NCI-H128 (cell line): ENCODE results near the gene PRKCB.

Experiments
- DNase-seq: peaks from one replicate; lab custom pipeline; 2025; ENCODE audit not compliant: unreplicated experiment; lab: John Stamatoyannopoulos, UW

The PRKCB gene

DNA sequence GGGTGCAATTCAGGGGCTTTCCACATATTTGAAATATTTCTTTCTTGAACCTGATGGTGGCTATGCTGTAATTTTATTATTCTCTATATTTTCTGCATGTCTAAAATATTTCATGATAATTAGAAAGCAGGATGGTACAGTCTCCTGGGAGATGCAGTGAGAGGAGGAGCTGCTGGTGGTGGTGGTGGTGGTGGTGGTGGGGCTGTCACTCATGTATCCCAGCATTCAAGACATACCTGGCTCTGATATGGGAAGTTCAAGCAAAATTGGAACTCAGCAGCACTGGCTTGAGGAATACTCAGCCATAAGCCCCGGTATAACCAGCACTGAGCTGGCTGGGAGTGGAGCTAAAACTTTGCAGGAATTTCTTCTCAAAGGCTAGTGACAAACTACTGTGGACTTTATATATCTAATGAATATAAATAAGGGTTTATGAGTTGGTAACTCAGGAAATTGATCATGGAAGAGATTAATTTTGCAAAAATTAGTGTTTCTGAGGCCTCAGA, 200.3 kb downstream of the PRKCB start:
- DNase-seq: no peak

DNA sequence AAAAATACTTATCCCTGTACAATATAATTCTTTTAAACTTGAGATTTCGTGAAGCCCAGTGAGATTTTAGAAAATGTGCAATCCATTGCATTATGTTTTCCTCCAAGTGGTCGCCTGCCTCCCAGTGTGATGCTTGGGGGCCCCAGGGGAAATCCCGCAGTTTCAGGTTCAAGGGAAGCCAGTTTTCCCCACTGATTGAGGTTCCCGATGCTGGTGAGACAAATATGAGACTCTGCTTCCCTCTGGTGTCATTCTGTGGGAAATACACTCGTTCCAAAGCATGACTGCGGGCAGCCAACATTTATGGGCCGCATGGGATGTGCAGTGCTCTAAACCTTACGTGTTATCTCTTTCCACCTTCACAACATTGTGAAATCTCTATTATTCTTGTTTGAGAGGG, 200.8 kb downstream of the PRKCB start:
- no peak for DNase-seq

DNA sequence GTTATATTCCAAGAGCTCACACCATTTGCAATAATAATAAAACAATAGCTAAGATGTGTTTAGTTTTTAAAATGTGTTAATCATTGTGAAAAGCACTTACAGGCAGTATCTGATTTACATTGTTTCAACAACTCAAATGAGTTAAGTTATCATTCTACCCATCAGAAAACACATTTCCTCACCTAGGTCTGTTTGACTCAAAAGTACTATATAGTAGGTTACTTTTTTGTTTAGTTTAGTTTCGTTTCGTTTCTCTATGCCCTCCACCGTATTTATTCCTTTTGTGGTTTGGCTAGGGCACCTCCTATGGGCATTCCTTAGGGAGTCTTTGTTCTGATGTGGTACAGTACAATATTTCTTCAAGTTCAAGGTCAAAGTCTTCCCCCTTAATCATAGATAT, 201.6 kb downstream of the PRKCB start:
- DNase-seq: no peak

DNA sequence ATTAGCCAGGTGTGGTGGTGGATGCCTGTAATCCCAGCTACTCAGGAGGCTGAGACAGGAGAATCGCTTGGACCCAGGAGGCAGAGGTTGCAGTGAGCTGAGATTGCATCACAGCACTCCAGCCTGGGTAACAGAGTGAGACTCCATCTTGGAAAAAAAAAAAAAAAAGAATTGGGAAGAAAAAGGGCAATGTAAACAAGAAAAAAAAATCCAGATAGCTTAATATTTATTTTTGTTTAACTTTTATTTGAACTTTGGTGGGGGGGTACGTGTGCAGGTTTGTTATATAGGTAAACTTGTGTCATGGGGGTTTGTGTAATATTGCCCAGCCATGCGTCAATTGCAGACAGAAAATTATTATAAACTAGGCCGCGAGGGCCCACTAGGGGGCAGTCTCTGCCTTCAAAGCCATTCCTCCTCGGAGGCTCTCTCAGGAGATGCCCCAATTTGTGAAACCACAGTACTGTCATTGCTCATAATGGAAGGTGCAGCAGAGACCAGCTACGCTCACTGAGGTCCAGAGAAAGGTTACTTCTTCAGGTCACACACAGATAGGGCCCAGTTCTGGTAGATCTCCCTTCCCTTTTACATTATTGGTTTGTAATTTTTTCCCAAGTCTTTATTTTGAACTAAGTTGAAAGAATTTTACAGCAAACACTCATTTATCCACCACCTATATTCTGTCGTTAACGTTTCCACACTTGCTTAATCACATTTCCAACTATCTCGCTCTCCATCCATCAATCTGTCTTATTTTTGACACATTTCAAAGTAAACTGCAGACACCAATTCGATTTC, 206.2 kb downstream of the PRKCB start:
- no peak for DNase-seq

DNA sequence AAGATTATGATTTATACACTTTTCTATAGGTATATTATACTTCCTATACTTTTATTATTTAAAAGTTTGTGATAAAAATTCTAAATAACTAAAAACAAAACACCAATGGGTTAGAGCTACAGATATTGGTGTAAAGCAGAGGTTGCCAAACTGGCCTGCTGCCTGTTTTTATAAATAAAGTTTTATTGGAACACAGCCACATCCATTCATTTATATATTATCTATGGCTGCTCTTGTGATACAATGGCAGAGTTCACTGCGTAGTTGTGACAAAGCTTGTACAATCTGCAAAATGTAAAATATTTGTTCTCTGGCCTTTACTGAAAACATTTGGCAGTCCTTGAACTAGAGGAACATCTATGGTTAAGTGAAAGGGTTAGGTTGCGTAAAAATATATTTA, 208.7 kb downstream of the PRKCB start:
- no peak for DNase-seq

DNA sequence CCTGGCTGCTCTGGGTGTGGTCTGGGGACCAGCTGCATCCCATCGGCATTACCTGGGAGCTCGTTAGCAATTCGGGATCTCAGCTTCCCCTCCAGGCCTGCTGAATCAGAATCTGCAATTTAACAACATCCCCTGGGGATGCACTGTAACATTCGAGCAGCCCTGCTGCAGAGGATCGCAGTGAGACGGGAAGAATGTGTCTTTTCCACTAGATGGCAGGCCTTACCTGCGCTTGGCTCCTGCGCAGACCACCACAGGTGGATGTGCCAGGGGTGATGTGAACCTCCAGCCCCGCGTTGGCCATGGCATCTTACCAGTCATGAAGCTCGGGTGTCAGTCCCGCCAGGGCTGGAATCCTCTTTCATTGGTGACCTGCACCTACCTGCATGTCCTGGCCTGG, 209.9 kb downstream of the PRKCB start:
- DNase-seq: no peak

DNA sequence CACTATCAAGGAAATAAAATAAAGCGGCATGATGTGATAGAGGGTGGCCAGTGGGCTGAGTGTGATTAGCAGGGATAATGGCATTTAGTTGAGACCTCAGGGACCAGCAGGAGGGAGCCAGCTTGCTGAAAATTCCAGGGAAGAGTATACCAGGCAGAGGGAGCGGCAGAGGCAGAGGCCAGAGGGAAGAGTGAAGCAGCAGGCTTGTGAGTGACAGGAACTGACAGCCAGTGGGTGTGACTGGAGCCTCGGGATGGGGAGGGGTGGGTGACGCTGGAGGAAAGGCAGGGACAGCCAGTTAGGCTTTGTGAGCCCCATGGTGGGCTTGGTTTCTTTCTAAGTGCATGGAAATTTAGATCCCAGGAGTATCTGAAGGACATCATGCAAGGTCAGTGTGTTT, 210.7 kb downstream of the PRKCB start:
- no peak for DNase-seq

DNA sequence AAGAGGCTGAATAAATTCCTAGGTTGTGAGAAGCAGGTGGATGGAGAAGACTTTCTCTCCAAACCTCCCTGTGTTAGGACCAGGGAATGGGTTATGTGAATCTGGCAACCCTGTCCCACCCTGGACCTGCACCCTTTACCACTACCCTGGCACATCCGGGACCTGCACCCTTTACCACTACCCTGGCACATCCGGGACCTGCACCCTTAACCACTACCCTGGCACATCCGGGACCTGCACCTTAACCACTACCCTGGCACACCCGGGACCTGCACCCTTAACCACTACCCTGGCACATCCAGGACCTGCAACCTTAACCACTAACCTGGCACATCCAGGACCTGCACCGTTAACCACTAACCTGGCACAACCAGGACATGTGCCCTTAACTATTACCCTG, 213.3 kb downstream of the PRKCB start:
- no peak for DNase-seq

DNA sequence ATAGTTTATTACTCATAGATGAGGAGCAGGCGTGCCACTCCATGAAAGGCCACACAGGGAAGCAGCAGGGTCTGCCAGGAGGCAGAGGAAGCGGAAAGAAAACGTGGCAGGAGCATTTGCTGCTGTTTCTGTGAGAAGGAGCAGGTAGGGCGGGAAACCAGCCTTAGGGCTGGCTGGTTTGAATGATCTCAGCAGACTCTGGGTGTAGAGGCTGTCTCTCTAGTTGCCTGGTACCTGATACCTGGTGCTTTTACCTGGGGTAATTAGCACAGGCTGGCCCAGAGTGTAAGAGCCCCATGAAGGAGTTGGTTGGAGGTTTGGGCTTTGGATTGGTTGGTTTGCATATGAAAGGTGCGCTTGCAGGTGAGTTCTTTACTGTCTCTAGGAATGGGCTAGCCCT, 215.3 kb downstream of the PRKCB start:
- DNase-seq: no peak

DNA sequence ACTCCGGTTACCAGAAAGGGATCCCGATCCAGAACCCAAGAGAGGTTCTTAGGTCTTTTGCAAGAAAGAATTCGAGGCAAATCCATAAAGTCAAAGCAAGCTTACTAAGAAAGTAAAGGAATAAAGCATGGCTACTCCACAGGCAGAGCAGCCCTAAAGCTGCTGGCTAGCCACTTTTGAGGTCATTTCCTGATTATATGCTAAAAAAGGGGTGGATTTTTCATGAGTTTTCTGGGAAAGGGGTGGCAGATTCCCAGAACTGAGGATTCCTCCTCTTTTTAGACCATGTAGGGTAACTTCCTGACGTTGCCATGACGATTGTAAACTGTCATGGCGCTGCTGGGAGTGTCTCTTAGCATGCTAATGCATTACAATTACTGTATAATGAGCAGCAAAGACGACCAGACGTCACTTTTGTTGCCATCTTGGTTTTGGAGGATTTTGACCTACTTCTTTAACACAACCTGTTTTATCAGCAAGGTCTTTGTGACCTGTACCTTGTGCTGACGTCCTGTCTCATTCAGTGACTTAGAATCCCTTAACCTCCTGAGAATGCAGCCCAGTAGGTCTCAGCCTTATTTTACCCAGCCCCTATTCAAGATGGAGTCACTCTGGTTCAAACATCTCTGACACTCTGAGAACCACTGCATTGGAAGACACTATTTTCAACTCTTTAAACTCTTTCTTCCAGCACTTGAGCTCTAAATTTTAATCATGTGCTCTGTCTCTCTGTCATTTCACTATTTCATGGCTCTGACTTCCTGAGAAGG, 216.7 kb downstream of the PRKCB start:
- DNase-seq: no peak

DNA sequence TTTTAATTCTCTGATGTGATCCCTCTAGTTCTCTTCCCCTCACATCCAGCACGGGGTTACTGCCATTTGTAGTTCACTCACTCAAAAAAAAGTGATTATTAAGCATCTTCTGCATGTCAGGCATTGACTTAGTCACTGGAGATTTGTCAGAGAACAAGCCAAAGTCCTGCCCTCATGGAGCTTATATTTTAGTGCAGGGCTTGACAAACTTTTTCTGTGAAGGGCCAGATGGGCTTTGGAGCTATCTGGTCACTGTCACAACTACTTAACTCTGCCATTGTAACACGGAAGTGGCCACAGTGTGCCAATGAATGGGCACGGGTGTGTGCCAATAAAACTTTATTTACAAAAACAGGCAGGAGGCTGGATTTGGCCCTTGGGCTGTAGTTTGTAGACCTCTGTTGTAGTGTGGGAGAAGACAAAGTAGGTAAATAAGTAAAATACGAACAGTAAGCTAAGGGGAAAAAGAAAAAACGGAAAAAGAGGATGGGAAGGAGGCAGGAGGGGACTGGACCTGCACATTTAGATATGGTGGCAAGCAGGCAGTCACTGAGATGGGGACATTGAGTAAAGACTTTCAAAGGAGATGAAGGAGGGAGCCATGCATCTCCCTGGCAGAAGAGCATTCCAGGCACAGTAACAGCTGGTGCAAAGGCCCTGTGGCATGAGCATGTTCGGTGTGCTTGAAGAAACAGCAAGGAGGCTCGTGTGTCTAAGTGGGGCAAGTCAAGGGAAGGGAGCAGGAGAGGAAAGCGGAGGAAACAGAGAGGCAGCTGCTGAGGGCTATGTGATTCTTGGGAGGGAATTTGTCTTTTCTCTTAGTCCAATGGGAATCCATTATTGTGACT, 217.5 kb downstream of the PRKCB start:
- DNase-seq: no peak

DNA sequence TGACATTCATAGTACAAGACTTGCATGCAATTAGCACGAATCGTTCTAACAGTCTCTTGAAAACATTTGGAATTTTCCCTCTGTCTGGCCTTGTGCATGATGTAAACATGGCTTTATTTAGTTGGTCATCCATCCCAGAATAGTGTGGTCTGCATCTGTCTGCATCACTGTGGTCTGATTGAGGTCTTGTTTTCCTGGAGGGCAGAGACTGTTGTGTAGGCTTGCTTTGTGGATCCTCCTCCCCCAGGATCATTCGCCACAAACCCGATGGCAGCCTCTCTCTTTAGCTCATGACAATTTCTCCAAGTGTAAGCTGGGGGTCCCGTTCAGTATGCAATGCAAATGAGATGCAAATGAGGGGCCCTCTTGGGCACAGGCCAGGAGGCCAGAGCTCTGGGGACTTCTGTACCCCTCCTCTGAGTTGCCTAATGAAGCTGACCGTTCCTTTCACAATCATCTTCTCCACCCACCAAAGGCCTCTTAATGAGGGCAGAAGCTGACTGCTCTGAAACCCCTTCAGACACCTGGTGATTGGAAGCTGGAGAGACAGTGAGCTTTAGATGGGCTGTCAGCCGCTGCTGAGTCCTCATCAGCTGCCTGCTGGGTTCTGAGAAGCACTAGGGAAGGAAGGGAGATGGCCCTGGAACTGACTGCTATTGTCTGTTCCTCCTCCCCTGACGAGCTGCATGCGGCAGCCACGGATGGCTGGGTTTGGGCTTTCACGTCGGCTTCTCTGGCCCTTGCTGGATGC, 219.1 kb downstream of the PRKCB start:
- no peak for DNase-seq

DNA sequence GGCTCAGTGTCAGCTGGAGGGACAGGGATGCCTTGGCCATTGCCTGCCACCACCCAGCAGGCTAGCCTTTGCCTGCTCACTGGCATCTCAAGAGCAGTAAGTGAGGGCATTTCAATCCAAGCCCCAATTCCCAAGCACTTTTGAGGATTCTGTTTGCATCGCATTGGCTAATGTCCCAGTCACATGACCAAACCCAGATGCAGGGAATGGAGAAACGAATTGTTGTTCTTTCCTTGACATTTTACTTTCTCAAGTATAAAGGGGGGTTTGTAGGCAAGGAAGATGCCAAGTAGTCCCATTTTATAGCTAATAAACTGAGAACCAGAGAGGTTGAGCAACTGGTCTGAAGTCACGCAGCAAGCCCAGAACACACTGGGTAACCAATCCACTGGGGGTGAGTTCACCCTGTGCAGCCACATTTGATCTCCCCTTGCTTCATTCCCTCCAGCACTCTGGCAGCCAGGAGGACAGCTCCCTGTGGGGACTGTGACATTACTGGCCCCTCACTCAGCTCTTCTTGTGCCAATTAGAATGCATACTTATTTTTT, 226.6 kb downstream of the PRKCB start:
- DNase-seq: no peak

DNA sequence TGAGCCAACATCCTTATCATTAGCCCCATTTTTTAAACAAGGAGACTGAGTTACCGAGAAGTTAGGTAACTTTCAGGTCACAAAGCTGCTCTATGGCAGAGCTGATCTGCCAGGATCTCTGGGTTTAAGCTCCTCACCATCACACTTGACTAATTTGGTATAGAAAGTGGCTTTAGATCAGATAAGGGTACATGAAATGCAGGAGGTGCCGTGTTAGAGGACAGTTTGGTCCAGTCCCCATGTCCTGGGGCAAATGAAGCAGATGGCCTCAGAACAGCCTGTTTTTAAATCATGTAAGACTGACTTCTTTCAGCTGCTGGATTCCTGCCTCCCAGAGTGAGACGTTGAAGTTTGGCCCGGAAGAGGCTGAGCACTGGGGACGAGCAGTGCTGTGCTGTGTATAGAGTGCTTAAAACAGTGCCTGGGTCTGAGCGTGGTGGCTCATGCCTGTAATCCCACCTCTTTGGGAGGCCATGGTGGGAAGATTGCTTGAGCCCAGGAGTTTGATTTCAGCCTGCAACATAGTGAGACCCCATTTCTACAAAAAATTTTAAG, 233.3 kb downstream of the PRKCB start:
- DNase-seq: no peak

DNA sequence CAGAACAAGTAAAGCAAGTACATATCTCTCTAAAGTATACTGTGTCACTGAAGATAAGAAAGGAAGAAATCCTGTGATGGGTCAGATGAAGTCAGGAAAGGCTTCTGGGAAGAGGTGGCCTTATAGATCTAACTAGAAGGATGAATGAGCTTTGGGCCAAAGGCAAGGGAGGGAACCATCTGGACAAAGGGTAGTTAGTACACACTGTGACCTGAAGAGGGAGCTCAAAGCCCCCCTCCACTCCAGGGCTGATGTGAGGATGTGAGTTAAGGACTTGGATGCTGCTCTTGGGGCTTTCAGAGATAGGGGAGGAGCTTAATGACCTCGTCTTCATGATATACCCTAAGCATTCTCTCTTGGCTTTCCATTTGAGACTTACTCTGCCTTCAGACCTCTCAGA, 235.1 kb downstream of the PRKCB start:
- DNase-seq: no peak

DNA sequence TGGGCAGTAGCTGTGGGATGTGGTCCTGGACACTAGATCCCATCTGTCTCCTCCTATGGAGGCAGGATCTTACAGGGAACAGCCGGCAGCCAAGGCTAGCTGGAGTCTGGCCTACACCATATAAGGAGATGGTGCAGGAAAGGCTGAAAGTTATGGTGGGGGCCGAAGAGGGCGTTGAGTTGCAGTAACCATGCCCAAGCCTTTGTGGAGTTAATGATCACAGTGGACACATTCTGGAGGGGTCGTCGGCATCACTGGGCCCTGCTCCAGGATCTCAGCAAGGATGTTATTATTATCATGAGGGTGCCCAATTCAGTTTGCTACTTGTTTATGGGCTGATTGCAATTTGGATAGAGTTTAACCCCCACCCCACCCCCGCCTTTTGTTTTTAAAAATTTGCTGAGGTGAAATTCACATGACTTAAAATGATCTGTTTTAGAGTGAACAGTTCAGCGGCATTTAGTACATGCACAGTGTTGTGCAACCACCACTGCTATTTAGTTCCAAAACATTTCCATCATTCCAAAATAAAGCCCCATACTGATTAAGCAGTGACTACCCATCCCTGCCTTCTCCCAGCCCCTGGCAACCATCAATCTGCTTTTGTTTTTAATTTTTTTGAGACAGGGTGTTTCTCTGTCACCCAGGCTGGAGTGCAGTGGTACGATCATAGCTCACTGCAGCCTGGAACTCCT, 236.0 kb downstream of the PRKCB start:
- no peak for DNase-seq

DNA sequence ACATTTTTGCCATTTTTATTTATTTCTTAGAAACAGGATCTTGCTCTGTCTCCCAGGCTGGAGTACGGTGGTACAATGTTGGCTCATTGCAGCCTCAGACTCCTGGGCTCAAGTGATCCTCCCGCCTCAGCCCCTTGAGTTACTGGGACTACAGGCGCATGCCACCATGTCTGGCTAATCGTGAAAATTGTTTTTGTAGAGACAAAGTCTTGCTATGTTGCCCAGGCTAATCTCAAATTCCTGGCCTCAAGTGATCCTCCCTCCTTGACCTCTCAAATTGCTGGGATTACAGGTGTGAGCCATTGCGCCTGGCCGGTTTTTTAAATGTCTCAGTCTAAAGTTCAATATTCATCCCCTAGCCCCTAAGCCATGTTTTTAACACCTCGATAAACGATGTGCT, 237.5 kb downstream of the PRKCB start:
- DNase-seq: no peak

DNA sequence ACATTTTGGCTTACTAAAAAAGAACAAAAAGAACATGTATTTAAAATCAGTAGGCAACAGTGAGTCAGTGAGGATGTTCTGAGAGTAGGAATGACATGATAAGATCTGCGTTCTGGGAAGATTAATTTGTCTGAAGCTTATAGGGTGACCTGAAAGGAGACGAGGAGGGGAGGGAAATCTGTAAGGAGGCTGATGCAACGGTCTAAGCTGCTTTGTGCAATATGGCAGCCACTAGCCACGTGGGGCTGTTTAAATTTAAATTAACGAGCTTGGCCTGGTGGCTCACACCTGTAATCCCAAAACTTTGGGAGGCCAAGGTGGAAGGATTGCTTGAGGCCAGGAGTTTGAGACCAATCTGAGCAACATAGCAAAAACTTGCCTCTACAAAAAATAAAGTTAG, 238.8 kb downstream of the PRKCB start:
- no peak for DNase-seq

DNA sequence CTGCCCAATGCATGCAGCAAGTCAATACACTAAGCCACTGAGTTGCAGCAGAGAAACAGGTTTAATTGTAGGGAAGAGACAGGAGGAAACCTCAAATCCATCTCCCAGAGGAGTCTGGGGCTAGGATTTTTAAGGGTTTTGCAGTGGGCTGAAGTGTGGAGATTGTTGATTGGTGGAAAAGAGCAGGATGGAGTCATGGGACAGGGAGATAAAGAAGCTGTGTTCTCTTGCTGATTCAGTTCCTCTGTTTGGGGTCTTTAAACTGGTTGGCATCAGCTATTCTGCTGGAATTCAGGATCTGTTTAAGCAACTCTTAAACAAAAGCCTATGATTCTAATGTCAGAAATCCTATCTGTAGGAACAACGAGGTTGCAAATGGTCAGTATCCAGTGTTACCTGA, 239.5 kb downstream of the PRKCB start:
- DNase-seq: no peak
